ENCODE measurements around the gene CYP4F2.
"Not testable (repeated sequence)": the region's sequence is repeated elsewhere in the genome, so short reads cannot be mapped to it uniquely, and the experiment has no call there.

CYP4F2 gene

GRCh38 chr19:15899561-15899960 is 1.7 kb upstream of the CYP4F2 start:
- DNase-seq: not testable (repeated sequence)

GRCh38 chr19:15897026-15897737 is 692 bp downstream of the CYP4F2 start:
- DNase-seq: no peak

- no peak for DNase-seq
Observed at GRCh38 chr19:15895876-15896430, 1.9 kb downstream of the CYP4F2 start.

GRCh38 chr19:15894359-15894758 is 3.5 kb downstream of the CYP4F2 start:
- DNase-seq: no peak

GRCh38 chr19:15893477-15893876 is 4.4 kb downstream of the CYP4F2 start:
- no peak for DNase-seq

GRCh38 chr19:15892012-15892411 is 5.9 kb downstream of the CYP4F2 start:
- DNase-seq: no peak

- no peak for DNase-seq
Observed at GRCh38 chr19:15891434-15891833, 6.4 kb downstream of the CYP4F2 start.

GRCh38 chr19:15889339-15889738 is 8.5 kb downstream of the CYP4F2 start:
- not testable (repeated sequence) for DNase-seq

- DNase-seq: no peak
Observed at GRCh38 chr19:15885919-15886318, 12.0 kb downstream of the CYP4F2 start.

- DNase-seq: no peak
Observed at GRCh38 chr19:15885167-15885566, 12.7 kb downstream of the CYP4F2 start.

GRCh38 chr19:15883329-15883728 is 14.5 kb downstream of the CYP4F2 start:
- not testable (repeated sequence) for DNase-seq

- DNase-seq: no peak
Observed at GRCh38 chr19:15874821-15875474, 22.9 kb downstream of the CYP4F2 start.

GRCh38 chr19:15873771-15874170 is 24.1 kb downstream of the CYP4F2 start:
- DNase-seq: not testable (repeated sequence)

GRCh38 chr19:15871570-15871969 is 26.3 kb downstream of the CYP4F2 start:
- no peak for DNase-seq

- no peak for DNase-seq
Observed at GRCh38 chr19:15869873-15870272, 28.0 kb downstream of the CYP4F2 start.

GRCh38 chr19:15869109-15869555 is 28.7 kb downstream of the CYP4F2 start:
- peak; percentile 7 to 17 for DNase-seq

GRCh38 chr19:15866636-15867035 is 31.2 kb downstream of the CYP4F2 start:
- no peak for DNase-seq

GRCh38 chr19:15864824-15865223 is 33.0 kb downstream of the CYP4F2 start:
- no peak for DNase-seq

- no peak for DNase-seq
Observed at GRCh38 chr19:15863272-15863671, 34.6 kb downstream of the CYP4F2 start.

- DNase-seq: no peak
Observed at GRCh38 chr19:15862444-15862843, 35.4 kb downstream of the CYP4F2 start.

GRCh38 chr19:15860522-15860921 is 37.4 kb downstream of the CYP4F2 start:
- no peak for DNase-seq

- no peak for DNase-seq
Observed at GRCh38 chr19:15859187-15859586, 38.7 kb downstream of the CYP4F2 start.

GRCh38 chr19:15850385-15850784 is 47.5 kb downstream of the CYP4F2 start:
- DNase-seq: no peak

GRCh38 chr19:15846923-15847322 is 51.0 kb downstream of the CYP4F2 start:
- DNase-seq: no peak

Data from NCI-H446 (cell line).